ENCODE measurements around the gene EHD4.

EHD4 gene

GRCh38 chr15:41955100-41955499 is 17.3 kb downstream of the EHD4 start:
- no peak for DNase-seq

DNA sequence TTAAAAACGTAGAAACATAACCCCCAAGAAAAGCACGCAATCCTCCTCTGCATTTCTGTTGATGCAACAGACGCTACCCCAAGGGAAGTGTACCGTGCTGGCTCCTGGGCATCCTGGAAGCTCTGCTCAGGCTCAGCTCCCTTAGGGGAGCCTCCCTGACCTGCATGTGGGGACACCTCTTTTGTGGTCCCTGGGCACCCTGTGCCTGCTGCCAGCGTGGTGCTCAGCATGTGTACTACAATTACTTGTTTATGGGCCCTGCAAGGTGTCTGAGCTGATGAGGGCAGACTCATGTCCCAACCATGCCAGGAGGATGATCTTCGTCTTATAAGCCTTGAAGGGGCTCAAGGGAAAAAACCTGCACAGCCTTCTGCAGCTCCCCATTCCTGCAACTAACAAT is 18.3 kb downstream of the EHD4 start:
- no peak for DNase-seq

DNA sequence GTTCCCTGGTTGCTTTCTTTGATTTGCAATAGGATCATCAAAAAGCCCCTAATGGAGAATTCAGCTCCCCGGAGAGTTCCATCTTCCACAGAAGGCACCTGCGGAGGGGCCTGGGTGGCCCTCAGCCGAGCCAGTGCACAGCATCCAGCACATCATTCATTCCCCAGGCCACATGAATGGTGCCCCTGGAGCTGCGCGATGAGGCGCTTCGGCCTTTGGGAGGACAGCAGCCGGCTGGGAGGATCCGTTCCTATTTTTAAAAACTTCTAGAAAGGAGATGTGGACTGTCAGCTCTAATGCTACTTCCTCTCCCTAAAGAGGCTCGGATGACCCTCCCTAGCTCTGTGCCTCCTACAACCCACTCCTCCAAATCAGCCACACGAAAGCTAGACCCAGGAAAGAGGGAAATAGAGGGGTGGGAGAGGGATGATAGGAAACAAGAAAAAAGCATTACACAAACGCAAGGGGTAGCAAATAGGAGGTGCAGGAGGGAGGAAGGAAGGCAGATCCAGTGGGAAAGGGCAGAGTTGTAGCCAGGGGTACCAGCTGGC is 20.3 kb downstream of the EHD4 start:
- DNase-seq = no peak

GRCh38 chr15:41951571-41951970 is 20.8 kb downstream of the EHD4 start:
- DNase-seq = no peak

DNA sequence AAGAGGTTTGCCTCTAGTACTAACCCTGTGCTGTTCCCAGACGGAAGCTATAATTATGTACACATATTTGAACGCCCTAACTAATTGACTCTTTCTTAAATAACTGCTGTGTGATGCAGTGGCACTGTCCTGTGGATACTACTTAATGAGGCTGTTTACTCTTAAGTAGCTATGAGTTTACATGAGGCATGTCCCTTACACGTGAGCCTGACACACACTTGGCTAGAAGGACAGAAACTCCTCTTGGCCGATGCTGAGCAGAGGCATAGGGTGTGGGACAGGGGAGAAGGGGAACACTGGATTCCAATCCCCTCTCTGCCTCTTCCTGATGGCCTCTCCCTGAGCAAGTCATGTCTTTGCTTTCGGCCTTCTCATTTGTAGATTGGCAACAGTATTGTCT is 21.9 kb downstream of the EHD4 start:
- DNase-seq = no peak

- DNase-seq = no peak
These were observed 22.3 kb downstream of the EHD4 start for GRCh38 chr15:41950127-41950483.

GRCh38 chr15:41949401-41950126 is 22.8 kb downstream of the EHD4 start:
- DNase-seq = no peak

GRCh38 chr15:41948490-41948889 is 23.9 kb downstream of the EHD4 start:
- no peak for DNase-seq

DNA sequence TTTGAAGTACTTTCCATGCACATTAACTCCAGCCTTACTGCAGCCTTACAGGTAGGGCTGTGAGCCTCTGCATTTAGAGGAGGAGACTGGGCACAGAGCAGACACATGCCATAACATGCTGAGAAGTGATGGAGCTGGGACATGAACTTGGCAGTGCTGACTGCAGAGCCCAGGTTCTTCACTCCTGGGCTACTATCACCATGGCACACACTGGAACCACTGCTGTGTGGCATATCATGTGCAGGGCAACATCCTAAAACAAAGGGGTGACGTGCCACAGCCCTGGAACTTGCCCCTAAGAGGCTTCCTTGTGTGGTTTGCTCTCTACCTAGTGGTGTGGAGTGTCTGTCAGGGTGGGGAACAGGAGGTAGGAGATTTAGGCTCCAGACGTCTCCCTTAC is 25.4 kb downstream of the EHD4 start:
- DNase-seq = no peak

DNA sequence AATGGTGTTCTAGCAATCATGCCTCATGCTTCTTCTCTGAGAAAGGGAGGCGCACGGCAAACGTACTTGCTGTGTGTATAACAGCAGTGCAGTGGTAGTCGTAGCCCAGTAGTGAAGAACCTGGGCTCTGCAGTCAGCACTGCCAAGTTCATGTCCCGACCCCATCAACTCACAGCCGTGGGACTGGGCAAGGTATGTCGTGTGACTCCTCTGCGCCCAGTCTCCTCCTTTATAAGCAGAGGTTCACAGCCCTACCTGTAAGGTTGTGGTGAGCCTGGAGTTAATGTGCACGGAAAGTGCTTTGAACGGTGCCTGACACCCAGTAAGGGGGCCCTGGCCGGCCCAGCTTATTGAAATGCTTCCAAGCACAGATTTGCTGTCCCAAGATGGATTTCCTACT is 26.6 kb downstream of the EHD4 start:
- no peak for DNase-seq

DNA sequence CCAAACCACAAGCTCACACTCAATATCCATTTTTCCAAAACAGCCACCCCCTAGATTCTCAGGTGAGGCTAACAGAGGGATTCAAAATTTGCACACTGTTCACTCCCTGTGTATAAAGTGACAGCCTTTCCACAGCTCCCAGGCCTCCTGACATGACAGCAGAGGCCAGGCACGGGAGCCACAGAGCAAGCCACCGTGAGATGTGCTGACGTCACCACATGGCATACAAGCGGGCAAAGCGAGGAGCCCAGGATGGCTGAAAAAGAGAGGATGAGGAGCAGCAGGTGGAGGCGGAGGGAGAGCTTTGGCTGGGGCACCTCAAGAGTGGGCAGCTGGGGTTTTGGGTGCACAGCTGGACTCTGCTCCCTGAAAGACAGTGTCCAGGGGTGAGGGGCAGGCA is 27.1 kb downstream of the EHD4 start:
- no peak for DNase-seq

DNA sequence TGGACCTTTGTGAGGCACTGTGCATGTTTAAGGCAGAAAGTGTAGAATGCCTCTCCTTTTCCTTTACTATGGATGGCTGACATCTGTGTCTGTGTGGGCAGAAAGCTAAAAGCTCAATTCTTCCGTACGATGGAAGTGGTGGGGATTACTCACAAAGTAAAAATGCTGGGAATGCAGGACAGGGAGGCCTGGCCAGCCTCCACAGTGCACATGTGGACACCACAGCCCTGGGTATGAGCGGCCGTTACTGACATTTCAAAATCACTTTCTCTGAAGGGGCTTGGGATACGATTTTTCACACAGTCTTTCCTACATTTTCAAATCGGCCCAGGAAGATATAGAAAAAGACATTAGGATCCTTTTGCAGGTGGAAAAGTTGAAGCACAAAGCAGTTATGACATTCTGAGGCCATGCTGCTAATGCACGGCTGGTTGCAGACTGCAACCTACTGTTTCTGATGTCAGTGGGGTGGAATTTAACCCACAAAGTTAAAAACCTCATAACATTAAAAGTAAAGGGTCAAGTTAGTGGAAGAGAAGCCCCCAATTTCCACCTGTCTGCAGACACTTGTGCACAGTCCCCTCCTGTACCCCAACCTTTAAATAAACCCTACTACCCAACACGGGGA is 27.9 kb downstream of the EHD4 start:
- no peak for DNase-seq

- DNase-seq = no peak
These were observed 28.6 kb downstream of the EHD4 start for GRCh38 chr15:41943543-41944312.

GRCh38 chr15:41942886-41943285 is 29.5 kb downstream of the EHD4 start:
- no peak for DNase-seq

DNA sequence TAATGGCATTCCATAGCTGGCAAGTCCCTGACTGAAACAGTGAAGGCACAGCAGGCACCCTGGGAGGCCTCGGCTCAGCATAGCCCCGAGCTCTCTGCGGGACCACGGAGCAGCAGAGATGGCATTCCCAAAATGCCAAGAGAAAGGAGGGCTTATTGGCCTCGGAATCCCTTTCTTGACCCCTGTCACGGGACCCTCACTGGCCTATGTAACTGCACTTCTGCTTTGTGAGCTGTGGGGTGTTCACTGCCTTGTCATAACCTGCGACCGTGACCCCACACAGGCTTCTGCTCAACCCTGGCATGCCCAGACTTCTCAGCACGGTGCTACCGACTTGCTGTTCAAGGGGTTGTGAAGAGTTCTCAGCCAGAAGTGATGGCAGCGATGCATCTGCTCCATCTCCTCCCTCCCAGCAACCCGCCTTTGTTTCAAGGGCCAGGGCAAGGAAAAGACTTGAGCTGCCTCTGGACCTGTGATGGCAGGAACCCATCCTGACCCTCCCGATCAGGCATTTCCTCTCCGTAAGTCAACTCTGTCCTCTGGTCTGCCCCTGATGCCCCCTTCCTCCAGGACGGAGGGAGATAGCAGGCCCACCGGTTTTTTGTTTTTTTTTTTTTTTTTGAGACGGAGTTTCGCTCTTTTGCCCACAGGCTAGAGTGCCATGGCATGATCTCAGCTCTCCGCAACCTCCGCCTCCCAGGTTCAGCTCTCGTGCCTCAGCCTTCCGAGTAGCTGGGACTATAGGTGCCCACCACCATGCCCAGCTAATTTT is 30.5 kb downstream of the EHD4 start:
- DNase-seq = no peak

GRCh38 chr15:41940441-41940857 is 31.9 kb downstream of the EHD4 start:
- no peak for DNase-seq

DNA sequence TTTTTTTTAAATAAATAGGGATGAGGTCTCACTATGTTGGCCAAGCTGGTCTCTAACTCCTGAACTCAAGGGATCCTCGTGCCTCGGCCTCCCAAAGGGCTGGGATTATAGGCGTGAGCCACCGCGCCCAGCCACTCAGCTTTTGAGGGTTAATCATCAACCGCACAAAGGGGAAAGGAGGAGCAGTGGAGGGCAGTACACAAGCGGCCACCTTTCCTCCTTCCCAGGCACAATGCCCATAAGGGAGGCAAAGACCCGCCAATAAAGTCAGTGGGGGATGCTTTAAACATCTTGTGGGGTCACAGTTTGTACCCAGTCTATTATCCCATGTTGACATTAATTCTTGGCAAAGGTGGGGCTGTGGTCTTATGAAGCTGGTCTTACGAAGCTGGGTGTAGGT is 32.4 kb downstream of the EHD4 start:
- DNase-seq = no peak

GRCh38 chr15:41937568-41937923 is 34.8 kb downstream of the EHD4 start:
- no peak for DNase-seq

GRCh38 chr15:41936649-41937567 is 35.4 kb downstream of the EHD4 start:
- DNase-seq = peak; percentile 90

DNA sequence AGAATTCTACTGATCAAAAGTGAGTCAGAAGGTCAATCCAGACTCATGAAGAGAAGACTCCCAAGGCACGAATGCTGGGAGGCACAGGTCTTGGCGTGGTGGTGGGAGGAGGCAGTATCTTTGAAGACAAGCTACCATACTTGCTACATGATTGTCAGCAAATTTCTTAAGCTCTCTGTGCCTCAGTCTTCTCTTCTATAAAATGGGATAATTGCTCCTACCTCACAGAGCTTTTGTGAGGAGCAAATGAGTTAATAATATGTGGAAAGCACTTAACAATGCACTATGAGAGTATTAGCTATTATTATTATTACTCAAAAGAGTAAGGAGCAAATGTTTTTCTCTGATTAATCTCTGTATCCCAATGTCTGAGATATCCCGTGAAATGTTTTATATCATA is 36.2 kb downstream of the EHD4 start:
- DNase-seq = no peak

GRCh38 chr15:41935566-41936020 is 36.8 kb downstream of the EHD4 start:
- DNase-seq = no peak

DNA sequence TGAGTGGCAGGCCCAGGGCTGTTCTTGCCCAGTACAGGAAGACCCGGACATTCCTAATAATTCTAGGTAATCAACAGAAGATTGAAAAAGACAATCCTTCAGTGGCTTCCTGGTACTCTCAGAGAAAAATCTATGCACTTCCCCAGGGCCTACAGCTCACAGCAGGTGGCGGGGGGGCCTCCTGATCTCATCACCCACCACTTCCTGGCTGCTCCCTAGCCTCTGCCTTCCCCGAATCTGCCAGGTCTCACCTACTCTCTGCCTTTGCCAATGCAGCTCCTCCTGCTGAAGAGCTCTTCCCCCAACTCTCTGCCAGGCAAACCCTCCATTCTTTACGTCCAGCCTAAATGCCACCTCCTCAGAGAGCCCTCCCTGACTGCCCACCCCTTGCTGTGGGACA is 37.5 kb downstream of the EHD4 start:
- no peak for DNase-seq

All from suppressor macrophage treated with lipopolysaccharide for 4 hours (primary cell).